DMS153 treated with DMSO at 0.1 percent for 48 hours (cell line): ENCODE results near the gene NMNAT2.

Source experiments
- DNase-seq: peaks from one replicate; lab custom pipeline; 2025; ENCODE audit not compliant: unreplicated experiment; lab: John Stamatoyannopoulos, UW

The NMNAT2 gene

GRCh38 chr1:183366116-183366515 lies 52.1 kb downstream of the NMNAT2 start:
- no peak for DNase-seq

DNA sequence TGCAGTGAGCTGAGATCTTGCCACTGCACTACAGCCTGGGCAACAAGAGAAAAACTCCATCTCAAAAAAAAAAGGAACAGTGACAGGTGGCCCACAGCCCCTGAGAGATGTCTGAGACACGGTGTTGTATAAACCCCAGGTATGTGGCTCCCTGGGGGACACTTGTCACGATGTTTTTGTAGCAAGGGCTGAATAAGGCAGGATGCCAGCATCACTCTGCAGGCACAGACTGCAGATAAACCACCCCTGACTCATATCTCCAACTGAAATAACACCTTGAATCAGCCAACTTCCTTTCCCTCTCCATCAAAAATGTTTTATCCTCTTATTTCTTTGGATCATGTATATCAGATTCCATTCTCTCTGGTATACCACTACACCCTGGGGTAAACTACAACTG lies 52.5 kb downstream of the NMNAT2 start:
- DNase-seq: no peak

- DNase-seq: no peak
Observed at GRCh38 chr1:183365093-183365492, 53.1 kb downstream of the NMNAT2 start.

- DNase-seq: no peak
Observed at GRCh38 chr1:183363972-183364371, 54.2 kb downstream of the NMNAT2 start.

DNA sequence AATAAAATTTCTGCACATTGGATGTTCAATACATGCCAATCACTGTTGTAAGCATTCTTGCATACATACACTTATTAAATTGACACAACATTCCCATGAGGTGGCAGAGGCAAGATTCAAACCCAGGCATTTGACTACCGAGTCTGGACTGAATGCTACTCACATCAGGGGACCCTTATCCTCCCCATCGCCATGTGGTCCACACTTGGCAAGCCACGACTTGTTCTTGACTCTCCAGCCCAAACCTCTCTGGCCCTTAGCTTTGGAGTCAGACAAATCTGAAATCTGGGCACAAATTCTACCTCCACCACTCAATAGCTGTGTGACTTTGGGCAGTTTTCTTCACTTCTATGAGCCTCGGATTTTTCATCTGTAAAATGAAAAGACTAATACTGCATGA lies 57.1 kb downstream of the NMNAT2 start:
- DNase-seq: no peak

DNA sequence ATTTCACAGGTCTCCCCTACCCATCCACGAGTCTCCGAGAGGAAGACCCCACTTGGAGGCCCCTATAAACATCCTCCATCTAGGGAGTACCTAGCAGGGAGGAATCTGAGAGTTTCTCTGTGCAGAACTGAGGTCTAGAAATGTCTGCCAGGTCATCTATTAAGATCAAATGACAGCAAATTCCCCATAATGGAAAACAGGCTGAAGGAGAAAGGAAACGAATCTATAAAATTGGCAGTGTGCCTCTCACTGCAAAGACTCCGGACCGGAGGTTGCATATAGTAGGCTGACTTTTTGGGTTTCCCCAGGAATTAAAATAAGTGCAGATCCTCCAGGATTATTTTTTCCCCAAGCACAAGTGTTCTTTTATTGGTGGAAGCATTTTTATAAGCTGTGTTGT lies 57.7 kb downstream of the NMNAT2 start:
- DNase-seq: no peak

- no peak for DNase-seq
Observed at GRCh38 chr1:183356534-183357182, 61.5 kb downstream of the NMNAT2 start.

DNA sequence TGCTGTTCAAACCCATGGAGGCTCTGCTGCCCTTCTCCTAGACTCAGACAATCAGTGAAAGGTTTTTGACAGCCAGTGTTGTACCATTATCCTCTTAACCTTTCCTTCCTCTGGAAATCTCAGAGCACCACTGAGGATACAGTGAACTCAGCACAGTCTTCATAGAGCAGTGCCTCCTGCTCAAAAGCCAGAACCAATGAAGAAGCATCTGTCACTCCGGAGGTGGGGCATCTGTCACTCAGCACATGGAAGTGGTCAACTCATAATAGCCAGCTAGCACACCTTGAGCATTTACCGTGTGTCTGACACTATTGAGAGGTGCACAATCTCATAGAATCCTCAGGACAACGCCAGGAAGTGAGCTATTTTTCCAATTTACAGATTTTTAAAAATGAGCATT lies 62.4 kb downstream of the NMNAT2 start:
- DNase-seq: no peak

DNA sequence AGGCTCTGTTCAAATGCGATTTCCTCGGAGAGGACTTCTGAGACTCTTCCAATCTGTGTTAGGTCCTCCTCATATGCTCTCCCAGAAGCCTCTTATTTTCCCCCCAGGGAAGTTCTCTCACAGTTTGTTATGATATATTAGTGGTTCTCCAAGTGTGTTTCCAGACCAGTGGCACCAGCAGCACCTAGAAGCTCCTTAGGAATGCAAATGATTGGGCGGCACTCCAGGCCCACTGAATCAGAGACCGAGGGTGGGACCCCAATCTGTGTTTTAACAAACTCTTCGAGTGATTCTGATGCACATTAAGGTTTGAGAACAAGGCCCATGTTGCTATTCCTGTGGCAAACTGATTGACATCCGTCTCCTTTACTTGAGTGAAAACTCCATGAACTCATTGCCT lies 63.0 kb downstream of the NMNAT2 start:
- no peak for DNase-seq

GRCh38 chr1:183353597-183353996 lies 64.6 kb downstream of the NMNAT2 start:
- no peak for DNase-seq

- DNase-seq: no peak
Observed at GRCh38 chr1:183349201-183349711, 68.9 kb downstream of the NMNAT2 start.

DNA sequence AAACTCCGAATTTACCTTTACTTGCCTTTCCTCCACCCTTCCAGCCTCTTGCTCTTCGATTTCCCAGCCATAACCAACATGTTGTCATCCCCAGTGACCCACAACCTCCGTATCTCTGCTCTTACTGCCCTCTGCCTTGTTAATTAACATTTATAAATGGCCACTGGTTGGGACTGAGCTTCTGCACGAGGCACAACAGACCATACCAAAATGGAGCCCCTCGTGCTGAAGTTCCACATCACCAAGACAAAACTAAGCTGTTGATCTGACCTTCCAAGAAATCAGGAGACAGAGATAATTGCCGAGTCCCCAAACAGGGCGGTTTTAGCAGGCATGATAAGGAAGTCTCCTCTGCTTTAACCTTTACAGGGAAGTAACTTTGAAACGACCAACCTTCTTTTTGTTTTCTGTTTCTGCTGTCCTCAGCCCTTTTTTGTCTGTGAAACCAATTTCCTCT lies 71.9 kb downstream of the NMNAT2 start:
- DNase-seq: no peak

DNA sequence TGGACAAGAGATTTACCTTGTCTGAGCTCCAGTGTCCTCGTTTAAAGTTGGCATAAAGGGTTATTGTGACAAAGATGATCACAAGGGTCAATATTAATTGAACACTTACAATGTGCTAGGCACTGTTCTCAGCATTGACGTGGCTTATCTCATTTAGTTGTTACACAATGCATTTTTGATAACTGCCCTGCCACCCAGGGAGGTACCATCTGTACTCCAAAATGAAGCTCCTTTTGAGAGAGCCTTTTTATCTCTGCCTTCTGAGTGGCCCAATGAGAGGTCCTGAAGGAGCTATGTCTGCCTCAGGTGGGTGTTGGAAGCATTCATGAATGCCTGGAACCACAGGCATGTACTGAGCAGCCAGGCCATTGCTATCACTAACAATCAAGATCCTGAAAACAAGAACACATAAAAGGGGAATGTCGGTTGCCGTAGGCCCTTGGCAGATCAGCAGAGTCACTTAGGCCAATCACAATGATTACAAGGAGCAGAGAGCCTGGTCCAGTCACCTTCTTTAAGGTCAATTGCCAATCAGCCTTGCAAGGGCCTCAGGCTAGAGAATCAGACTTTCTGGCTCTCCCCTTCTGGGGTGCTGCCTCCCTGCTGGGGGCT lies 78.5 kb downstream of the NMNAT2 start:
- DNase-seq: no peak

- no peak for DNase-seq
Observed at GRCh38 chr1:183331091-183331742, 87.0 kb downstream of the NMNAT2 start.

GRCh38 chr1:183330335-183330734 lies 87.8 kb downstream of the NMNAT2 start:
- no peak for DNase-seq

DNA sequence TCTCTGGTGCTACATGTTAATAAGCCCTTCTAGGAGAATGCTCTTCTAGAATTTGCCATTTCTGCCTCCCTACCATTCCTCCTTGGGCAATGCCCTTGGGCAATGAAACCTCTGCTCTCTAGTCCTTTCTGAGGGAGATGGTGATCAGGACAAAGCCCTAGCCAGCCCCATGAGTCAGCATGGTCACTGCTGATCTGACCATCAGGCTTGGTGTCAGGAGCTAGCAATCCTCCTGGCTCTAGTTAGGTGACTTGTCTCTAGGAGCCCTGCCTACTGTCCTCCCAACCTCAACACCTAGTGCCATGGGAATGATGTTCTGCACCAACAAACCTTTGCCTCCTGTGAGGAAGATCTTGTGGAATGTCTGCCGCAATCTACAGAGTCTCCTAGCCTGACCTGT lies 89.8 kb downstream of the NMNAT2 start:
- no peak for DNase-seq

DNA sequence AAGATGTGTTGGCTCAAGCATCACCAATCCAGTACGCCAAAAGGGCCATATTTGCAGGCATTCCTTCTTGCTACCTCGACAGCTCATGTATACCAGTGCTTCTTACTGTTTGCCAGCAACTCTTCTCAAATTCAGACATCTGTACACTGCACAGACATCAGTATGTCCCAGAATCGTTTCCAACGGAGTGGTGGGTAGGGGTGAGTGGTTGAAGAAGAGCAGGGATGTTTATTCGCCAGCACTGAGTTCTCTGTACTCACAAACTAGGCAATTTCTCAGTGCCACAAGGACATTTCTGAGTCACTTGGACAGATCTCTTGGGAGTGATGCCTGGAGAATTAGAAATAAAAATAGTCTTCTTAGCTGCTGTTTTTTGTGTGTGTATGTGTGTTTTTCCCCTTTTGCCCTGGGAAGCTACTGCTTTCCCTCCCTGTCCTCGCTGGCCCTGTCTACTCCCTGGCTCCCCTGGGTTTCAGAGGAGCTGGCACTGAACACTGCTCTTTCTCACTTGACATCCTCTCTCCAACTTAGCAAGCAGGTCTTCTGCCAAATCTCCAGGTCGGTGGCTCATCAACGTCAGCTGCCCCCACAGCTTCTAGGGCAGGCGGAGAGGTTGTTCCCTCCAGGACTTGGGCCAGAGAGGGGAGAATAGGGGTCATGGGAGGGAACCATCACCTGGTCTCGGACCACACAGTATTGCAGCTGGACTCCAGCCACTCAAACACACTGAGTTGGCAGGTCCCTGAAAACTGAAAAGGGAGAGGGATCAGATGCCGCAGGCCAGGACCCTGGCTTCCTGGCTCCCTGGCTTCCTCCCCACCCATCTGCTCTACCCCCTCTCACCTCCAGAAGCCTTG lies 90.5 kb downstream of the NMNAT2 start:
- no peak for DNase-seq

DNA sequence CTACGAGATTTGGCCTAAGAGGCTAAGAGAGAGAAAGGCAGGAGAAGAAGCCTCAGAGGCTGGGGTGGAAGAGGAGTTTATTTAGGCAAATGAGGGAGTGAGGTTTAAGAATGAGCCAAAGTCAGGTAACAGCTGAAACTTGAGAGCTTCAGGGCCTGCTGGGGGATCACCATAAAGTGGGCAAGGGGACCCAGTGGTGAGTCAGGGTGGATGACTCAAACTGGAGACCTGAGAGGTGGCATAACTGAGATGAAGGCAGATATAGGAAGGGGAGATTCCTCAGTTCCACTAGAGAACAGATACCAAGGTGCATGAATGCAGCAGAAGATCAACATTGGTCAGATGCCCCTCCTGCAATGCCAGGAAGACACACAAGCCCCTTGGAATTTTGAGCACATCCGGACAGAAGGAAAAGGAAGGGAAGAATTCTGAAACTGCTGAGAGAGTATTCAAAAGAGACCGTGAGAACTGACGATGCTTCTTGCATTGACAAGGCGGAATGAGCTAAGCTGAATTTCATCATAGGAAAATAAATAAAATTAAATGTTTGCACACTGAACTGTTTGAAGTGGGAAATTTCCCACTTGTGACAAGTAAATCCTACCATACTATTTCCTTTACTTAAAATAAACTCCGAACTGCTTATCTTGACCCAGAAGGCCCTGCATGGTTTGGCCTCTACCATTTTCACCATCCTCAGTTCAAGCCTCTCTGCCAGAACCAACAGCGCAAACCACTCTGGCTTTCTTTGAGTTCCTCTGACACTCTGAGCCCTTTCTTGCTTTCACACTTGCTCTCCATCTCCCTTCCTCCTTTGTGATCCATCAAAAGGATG lies 94.1 kb downstream of the NMNAT2 start:
- DNase-seq: no peak

- no peak for DNase-seq
Observed at GRCh38 chr1:183319606-183320005, 98.6 kb downstream of the NMNAT2 start.

- DNase-seq: no peak
Observed at GRCh38 chr1:183319051-183319450, 99.1 kb downstream of the NMNAT2 start.
